ENCODE measurements around the gene BBOX1.

BBOX1 gene

DNA sequence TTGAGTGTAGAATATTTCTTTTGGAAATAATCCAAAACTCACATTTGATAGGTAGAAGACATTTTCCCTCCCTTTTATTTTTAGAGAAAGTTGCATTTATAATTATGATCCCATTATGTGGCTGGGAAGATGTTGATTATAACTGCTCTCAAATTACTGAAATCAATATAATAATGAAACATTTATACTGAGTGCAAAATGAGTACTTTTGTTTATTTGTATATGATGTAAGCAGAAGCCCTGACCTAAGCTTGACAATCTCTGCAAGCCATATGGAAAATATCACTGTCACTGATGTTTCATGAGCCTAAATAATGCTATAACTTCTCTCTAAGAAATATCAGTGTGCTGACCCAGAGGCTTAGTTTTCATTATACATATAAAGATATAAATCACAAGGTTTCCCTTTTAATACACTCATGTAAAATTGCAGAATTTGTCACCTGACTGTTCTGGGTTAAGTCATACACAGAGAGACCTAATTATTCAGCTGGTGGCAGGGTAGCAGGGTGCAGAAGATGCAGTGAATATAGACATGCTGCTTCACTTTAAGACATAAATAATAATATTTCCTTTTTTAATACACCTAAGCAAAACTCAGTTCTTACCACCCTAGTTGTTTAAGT, 99.2 kb downstream of the BBOX1 start:
- DNase-seq (ENCODE audit: insufficient read length): no peak
- TF ChIP-seq POLR2A (IDR thresholded peaks at IDR 0.05; ENCODE audit: low read depth, low read length): no peak
- no peak for TF ChIP-seq POLR2AphosphoS5 (IDR thresholded peaks at IDR 0.05; ENCODE audit: low read depth, low read length)
- TF ChIP-seq TAF1 (IDR thresholded peaks at IDR 0.05; ENCODE audit: borderline replicate concordance, low read depth, low read length): no peak
- no peak for FAIRE-seq

DNA sequence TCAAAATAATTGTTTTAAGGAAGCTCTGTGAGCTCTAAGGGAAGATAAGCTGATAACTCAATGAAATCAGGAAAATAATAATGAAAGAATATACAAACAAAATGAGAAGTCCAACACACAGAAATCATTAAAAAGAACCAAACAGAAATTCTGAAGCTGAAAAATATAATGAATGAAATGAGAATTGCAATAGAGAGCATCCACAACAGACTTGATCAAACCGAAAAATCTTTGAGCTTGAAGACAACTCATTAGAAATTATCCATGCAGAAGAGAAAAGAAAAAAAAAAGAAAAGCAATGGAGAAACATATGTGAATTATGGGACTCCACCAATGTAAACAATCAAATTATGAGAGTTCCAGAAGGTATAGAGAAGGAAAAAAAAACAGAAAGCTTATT, 101.0 kb downstream of the BBOX1 start:
- no peak for DNase-seq (ENCODE audit: insufficient read length)
- FAIRE-seq: no peak
- TF ChIP-seq POLR2AphosphoS5 (IDR thresholded peaks at IDR 0.05; ENCODE audit: low read depth, low read length) (no peak), TAF1 (IDR thresholded peaks at IDR 0.05; ENCODE audit: borderline replicate concordance, low read depth, low read length) (no peak), POLR2A (IDR thresholded peaks at IDR 0.05; ENCODE audit: low read depth, low read length) (no peak)

DNA sequence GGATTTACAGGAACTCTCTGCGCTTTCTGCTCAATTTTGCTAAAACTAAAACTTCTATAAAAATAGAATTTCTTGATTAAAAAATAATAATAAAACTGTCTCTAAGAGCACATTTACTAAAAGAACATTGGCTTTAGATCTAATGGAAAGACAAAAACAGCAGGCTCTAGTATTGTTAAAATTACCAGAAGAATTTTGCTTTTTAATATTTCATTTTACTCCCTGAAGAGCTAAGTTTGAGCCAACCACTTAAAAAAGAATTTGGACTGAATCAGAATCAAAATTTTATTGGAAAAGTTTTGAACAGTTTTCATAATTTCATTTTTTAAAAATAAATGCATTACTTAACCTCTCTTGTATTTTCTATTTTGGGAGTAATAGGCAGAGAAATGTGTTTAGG, 107.3 kb downstream of the BBOX1 start:
- no peak for FAIRE-seq
- TF ChIP-seq POLR2AphosphoS5 (IDR thresholded peaks at IDR 0.05; ENCODE audit: low read depth, low read length): no peak
- TF ChIP-seq TAF1 (IDR thresholded peaks at IDR 0.05; ENCODE audit: borderline replicate concordance, low read depth, low read length): no peak
- TF ChIP-seq POLR2A (IDR thresholded peaks at IDR 0.05; ENCODE audit: low read depth, low read length): no peak

GRCh38 chr11:27148506-27148905, 107.9 kb downstream of the BBOX1 start:
- FAIRE-seq (no peak), DNase-seq (ENCODE audit: insufficient read length) (no peak)
- TF ChIP-seq POLR2AphosphoS5 (IDR thresholded peaks at IDR 0.05; ENCODE audit: low read depth, low read length): no peak
- no peak for TF ChIP-seq TAF1 (IDR thresholded peaks at IDR 0.05; ENCODE audit: borderline replicate concordance, low read depth, low read length)
- no peak for TF ChIP-seq POLR2A (IDR thresholded peaks at IDR 0.05; ENCODE audit: low read depth, low read length)

More for the DNA sequence above, 107.3 kb downstream of the BBOX1 start:
- DNase-seq (ENCODE audit: insufficient read length): no peak

GRCh38 chr11:27150098-27150497, 109.5 kb downstream of the BBOX1 start:
- no peak for TF ChIP-seq POLR2A (IDR thresholded peaks at IDR 0.05; ENCODE audit: low read depth, low read length)
- no peak for TF ChIP-seq TAF1 (IDR thresholded peaks at IDR 0.05; ENCODE audit: borderline replicate concordance, low read depth, low read length)
- TF ChIP-seq POLR2AphosphoS5 (IDR thresholded peaks at IDR 0.05; ENCODE audit: low read depth, low read length): no peak
- DNase-seq (ENCODE audit: insufficient read length) (no peak), FAIRE-seq (no peak)

DNA sequence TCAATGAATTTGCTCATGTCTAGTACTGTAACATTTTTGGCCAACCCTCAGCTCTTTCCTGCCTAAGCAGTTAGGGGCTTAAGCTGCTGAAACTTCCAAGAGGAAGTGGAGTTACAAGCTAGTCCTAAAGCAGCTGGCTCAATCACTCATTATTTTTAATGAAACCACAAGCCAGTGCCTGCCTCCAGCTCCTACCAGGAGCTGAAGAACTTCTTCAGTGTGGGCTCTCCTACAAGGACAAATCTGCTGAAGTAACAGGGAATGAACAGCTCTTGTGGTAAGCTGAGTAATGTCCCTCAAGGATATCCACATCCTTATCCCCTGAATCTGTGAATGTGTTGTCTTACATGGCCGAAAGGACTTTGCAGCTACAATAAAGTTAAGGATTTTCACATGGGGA, 112.5 kb downstream of the BBOX1 start:
- DNase-seq (ENCODE audit: insufficient read length) (no peak), FAIRE-seq (no peak)
- TF ChIP-seq POLR2A (IDR thresholded peaks at IDR 0.05; ENCODE audit: low read depth, low read length) (no peak), TAF1 (IDR thresholded peaks at IDR 0.05; ENCODE audit: borderline replicate concordance, low read depth, low read length) (no peak), POLR2AphosphoS5 (IDR thresholded peaks at IDR 0.05; ENCODE audit: low read depth, low read length) (no peak)

DNA sequence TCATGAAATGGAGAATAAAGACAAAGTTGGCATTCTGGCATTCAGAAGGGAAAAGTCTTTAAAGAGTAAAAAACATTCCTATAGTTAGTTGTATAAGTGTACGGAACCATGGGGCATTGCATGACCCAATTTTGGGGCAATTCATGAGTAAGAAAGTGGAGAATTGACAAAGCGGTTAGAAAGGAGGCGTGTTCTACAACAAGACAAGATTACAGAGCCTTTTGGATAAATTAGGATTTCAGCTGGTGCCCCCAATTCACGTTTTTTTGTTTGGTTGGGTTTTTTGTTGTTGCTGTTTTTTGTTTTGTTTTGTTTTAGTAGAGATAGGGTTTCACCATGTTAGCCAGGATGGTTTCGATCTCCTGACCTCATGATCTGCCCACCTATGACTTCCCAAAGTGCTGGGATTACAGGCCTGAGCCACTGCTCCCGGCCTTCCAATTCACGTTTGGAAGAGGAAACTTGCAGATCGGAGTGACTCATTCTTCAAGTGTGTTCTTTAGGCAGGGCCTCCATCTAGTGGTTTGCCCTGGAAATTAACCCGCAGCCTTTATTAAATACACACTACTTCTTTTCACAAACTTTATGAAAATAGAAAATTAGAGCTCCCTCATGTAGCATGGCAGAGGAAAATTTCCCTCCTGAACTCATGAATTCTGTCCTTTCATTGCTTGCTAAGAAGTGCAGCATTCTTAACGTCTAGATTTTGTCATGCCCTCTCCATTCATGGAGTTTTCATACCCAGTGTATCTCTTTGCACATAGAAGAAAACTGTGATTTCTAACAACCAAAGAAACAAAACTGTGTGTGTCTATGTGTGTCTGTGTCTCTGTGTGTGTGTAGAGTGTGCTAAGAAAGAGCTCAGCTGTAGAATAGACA, 118.1 kb downstream of the BBOX1 start:
- DNase-seq (ENCODE audit: insufficient read length): no peak
- no peak for TF ChIP-seq POLR2AphosphoS5 (IDR thresholded peaks at IDR 0.05; ENCODE audit: low read depth, low read length)
- no peak for TF ChIP-seq POLR2A (IDR thresholded peaks at IDR 0.05; ENCODE audit: low read depth, low read length)
- no peak for FAIRE-seq

DNA sequence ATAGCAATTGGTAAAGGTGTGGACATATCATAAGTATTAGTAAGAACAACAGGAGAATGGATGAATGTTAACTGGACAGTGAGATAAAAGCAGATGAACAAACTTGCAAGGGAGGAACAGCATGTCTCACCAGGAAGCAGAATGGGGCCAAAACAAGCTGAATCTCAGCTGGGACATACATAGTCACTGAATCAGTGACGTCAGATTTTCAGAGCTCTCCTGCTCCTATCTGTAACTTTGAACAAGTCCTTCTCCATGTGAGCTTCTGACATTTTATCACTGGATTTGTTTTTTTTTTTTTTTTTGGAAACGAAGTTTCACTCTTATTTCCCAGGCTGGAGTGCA, 118.7 kb downstream of the BBOX1 start:
- FAIRE-seq: peak; percentile 89
- no peak for DNase-seq (ENCODE audit: insufficient read length)
- TF ChIP-seq POLR2AphosphoS5 (IDR thresholded peaks at IDR 0.05; ENCODE audit: low read depth, low read length) (no peak), POLR2A (IDR thresholded peaks at IDR 0.05; ENCODE audit: low read depth, low read length) (no peak), TAF1 (IDR thresholded peaks at IDR 0.05; ENCODE audit: borderline replicate concordance, low read depth, low read length) (no peak)

DNA sequence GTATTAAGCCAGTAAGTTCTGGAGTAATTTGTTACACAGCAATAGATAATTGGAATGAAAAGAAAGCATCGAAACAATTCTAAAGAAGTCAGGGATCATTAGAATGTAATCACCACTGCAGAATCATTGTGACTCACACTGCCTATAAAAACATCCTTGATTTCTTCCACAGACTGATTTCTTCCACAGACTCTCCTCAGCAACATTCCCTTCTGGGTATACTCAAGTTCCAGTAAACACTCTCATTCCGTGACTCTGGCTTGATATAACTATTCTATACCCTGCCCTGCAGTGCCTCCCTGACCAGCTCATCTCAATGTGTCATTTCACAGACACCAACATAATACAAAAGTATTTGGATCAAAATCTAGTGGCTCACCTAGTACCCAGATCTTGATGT, 120.5 kb downstream of the BBOX1 start:
- no peak for FAIRE-seq
- TF ChIP-seq POLR2AphosphoS5 (IDR thresholded peaks at IDR 0.05; ENCODE audit: low read depth, low read length) (no peak), POLR2A (IDR thresholded peaks at IDR 0.05; ENCODE audit: low read depth, low read length) (no peak)
- DNase-seq (ENCODE audit: insufficient read length): no peak

DNA sequence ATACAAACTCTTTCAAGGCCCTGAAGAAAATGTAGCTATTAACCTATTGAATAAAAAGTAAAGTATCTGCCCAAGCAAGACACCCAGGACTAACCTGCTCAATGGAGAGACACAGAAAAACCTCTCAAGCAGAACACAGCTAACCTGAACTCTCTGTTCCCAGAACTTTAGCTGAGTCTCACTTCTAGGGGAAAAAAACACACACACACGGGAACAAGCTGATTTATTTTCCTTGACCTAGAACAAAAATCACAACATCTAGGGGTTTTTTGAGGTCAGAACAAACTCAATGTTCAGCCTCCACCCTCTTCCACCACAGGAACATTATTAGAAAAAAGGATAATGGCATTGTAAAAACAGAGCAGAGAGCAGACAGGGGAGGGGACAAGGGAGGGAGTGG, 121.6 kb downstream of the BBOX1 start:
- no peak for FAIRE-seq
- TF ChIP-seq POLR2A (IDR thresholded peaks at IDR 0.05; ENCODE audit: low read depth, low read length) (no peak), TAF1 (IDR thresholded peaks at IDR 0.05; ENCODE audit: borderline replicate concordance, low read depth, low read length) (no peak), POLR2AphosphoS5 (IDR thresholded peaks at IDR 0.05; ENCODE audit: low read depth, low read length) (no peak)

DNA sequence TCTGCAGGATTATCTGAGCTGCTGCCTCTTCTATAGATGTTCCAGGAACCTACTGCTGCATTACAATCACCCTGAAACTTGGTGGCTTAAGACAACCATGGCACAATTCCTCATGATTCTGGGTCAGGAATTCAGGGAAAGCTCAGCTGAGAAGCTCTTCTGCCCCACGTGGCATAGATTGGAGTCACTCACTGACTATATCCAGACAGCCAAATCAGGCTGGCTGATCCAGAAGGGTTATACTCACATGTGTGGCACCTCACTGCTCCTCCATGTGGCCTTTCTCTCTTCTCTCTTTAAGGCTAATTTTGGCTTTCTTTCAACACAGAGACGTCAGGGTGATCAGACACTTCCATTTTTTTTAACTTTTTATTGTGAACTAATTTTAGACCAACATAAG, 125.5 kb downstream of the BBOX1 start:
- TF ChIP-seq POLR2A (IDR thresholded peaks at IDR 0.05; ENCODE audit: low read depth, low read length) (no peak), TAF1 (IDR thresholded peaks at IDR 0.05; ENCODE audit: borderline replicate concordance, low read depth, low read length) (no peak), POLR2AphosphoS5 (IDR thresholded peaks at IDR 0.05; ENCODE audit: low read depth, low read length) (no peak)
- DNase-seq (ENCODE audit: insufficient read length) (no peak), FAIRE-seq (no peak)

More for the DNA sequence above, 121.6 kb downstream of the BBOX1 start:
- no peak for DNase-seq (ENCODE audit: insufficient read length)

- TF ChIP-seq TAF1 (IDR thresholded peaks at IDR 0.05; ENCODE audit: borderline replicate concordance, low read depth, low read length) (no peak), POLR2A (IDR thresholded peaks at IDR 0.05; ENCODE audit: low read depth, low read length) (no peak), POLR2AphosphoS5 (IDR thresholded peaks at IDR 0.05; ENCODE audit: low read depth, low read length) (no peak)
- no peak for DNase-seq (ENCODE audit: insufficient read length)
- FAIRE-seq: no peak
Measured at GRCh38 chr11:27171376-27171958, 130.9 kb downstream of the BBOX1 start.

Measured in GM12892 (cell line).